ENCODE results near the gene NUDT17.

Gene NUDT17

GRCh38 chr1:145891587-145892485 lies 46.4 kb downstream of the NUDT17 start:
- peak; percentile 97 for DNase-seq

GRCh38 chr1:145892486-145893087 lies 47.2 kb downstream of the NUDT17 start:
- DNase-seq: peak; percentile 20

GRCh38 chr1:145893306-145894055 lies 48.1 kb downstream of the NUDT17 start:
- no peak for DNase-seq

GRCh38 chr1:145895471-145895870 lies 50.0 kb downstream of the NUDT17 start:
- no peak for DNase-seq

GRCh38 chr1:145897969-145898368 lies 52.5 kb downstream of the NUDT17 start:
- DNase-seq: no peak
